GM20431 (cell line): ENCODE measurements around the gene NFATC1.

Experiments used
- in situ Hi-C: fragments of 300-500 bp; cut with MseI, MboI; formaldehyde crosslinking; loops from one replicate; pipeline ENCODE4 v1.15.0; 2020; ENCODE audit warnings: low sequenced_read_pairs; ENCODE audit not compliant: unreplicated experiment

NFATC1 gene

DNA sequence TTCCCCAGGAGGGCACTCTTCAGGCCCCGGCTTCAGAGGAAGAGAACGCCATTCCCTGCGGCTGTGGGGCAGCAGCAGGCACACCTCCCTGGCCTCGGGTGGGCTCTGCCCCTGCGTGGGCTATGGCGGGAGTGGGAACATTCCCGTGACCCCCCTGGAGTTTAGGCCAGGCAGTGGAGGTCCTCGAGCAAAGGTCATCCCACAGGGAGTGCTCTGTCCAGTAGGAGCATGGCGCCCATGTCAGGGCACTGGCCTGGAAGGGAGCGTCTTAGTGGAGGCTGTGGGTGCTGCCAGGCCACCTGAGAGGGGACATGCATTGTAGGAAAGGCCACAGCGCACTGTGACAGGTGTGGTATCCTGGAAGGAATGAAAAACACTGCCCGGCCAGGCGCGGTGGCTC lies 9.2 kb upstream of the NFATC1 start:
- in situ Hi-C loops, result no loop called here

DNA sequence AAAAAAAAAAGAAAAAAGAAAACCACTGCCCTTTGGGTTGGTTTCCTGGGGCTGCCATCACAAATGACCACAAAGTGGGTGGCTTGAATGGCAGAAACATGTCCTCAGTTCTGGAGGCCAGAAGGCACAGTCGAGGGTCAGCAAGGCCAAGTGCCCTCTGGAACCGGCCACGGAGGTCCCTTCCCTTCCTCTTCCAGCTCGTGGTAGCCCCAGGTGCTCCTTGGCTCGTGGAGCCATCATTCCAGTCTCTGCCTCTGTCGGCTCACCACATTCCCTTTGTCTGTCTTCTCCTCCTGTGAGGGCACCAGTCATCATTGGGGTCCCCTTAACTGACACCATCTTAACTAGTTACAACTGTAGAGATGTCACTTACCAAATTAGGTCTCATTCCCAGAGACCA lies 8.5 kb upstream of the NFATC1 start:
- in situ Hi-C loops, result no loop called here

DNA sequence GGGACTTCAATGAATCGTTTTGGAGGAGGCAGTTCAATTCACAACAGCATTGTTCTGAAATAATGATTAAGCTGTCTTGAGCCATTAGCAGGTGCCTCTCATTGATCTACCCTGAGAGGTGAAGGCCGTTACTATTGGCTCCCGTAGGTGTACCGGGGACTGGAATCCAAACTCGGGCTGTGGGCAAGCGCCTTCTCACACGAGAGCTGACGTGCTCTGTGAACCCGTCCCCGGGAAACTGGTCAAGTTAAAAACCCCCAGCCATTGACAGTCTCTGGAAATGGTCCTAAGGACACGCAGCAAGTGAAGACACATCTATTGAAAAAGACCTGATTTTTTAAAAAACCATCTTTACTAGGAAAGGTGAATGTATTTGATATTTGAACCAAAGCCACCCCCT lies 8.1 kb upstream of the NFATC1 start:
- in situ Hi-C loops, result no loop called here

DNA sequence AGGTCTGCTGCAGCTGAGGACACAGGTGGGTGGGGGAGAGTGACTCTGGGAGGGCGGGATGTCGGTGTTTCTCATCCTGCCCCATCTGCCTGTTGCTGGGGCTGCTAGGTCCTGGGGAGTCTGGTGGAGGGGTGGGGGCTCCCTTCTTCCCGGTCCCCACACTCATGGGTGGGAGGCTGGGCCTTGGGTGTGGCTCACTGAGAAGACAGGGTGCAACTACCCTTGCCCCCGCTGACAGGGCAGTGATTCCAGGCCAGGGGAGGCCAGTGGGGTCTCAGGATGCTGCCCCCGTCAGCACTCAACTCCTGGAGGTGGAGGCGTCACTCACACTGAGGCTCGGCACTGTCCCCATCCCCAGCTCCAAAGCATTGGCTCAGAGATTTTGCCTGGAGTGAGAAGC lies 7.7 kb upstream of the NFATC1 start:
- in situ Hi-C loops, result no loop called here

DNA sequence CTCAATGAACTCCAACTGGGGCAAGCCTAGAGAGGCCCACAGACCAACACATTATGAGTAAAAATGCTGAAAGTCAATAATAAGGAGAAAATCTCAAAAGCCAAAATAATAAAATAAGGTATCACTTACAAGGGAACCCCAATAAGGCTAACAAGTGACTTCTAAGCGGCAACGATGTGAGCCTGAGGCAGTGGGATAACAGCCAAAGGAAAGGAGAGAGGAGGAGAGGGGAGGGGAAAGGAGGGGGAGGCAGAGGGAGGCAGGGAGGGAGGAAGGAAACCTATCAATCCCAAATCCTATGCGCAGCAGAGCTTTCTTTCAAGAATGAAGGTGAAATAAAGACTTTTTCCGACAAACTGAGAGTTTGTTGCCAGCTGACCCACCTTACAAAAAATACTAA lies 6.0 kb upstream of the NFATC1 start:
- in situ Hi-C loops, result no loop called here

DNA sequence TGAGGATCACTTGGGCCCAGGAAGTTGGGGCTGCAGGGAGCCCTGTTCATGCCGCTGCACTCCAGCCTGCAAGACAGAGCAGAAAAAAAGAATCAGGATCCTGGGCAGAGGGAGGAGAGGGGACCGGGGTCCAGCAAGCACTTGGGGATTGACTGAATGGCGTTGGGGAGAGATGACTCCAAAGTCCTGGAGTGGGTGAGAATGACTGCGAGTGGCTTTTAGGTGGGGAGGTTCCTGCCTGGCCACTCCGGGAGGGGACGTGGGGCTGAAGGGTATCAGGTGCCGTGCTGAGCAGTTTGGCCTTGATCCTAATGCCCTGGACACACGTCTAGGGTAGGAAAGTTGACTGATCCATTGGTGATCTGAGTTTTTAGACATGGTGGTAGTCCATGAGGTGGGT lies 3.5 kb upstream of the NFATC1 start:
- in situ Hi-C loops, result no loop called here

DNA sequence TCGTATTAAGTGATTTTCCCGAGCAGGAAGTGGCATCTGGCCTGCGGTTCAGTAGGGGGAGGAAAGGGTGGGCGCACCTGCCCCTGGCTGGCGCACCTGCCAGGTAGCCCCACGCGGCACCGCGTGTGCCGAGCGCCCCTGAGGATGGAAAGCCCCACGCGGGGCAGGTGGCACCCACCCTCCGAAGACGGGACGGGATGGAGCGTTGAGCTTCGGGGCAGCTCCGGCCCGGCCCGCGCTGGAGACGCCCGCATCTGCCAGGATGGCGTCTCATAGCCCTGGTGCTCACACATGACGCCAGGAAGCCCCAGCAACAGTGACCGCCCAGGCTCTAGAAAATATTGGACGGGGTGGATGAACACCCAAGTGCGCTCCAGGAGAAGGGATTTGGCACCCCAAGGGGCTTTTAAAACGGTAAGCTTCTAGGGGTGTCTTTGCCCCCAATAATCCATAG lies 2.5 kb upstream of the NFATC1 start:
- in situ Hi-C loops, result no loop called here

DNA sequence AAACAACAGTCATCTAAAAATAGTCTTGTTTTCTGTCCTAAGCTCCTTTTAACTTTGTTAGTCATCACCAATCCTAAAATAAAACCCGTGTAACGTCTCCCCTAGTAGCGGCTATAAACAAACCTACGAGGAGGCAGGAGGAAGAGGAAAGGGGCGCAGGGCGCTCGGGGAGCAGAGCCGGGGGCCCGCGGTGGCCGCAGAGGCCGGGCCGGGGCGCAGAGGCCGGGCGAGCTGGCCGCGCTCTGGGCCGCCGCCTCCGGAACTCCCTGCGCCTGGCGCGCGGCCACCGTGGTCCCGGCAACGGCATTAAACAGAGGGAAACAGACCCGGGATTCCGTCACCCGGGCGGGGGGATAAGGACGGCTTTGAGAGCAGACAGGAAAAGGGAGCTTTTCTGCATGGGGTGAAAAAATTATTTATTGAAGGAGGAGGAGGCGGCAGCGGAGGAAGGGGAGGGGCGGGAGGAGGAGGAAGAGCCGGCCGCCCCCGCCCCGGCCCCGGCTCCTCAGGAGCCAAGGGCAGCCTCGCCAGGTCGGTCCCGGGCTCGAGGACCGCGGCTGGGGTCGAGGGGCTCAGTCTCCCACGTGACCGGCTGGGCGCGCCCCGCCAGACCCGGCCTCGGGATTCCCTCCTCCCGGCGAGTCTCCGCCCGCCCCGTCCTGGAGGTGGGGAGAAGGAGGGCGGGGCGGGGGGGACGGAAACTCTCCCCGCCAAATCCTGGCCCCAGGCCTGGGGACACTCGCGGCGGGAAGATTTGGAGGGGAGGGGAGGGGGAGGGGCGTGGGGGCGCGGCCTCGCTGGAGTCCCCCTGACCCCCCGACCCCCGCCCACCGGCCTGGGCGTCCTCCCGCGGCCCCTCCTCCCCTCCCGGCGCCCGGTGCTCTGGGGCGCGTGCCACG lies 1.8 kb upstream of the NFATC1 start:
- in situ Hi-C loops, result no loop called here

DNA sequence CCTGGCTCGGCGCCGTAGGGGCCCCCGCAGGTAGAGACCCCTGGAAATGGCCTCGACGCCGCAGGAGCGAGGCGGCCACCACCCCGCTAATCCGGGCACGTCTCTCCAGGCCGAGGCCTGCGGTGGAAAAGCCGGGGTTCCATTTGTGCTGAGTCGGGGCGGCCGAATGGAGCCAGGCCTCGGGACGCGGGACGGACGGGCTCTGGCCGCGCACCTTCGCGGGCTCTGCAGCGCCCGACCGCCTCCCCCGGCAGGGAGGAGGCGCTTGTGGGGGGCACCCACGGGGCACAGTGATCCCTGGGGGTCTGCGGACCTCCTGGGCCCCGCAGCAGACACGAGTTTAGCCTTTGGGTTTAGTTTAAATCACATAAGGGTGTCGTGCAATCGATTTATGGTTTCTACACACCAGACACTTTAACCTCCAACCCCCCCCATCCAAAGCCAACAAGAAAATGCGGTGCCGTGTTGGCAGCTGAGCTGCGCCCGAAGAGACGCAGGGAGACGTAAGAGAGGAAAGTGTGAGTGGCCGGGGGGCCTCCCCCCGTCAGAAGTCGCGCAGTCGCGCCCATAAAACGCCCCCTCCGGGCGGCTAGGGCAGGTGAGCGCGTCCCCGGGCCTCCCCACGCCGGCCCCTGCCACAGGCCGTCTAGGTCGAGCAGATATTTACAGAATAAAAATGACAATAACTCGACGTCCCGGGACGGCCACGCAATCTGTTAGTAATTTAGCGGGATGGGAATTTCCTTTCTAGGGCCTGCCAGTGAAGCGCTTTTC lies 1.0 kb upstream of the NFATC1 start:
- in situ Hi-C loops, result no loop called here

DNA sequence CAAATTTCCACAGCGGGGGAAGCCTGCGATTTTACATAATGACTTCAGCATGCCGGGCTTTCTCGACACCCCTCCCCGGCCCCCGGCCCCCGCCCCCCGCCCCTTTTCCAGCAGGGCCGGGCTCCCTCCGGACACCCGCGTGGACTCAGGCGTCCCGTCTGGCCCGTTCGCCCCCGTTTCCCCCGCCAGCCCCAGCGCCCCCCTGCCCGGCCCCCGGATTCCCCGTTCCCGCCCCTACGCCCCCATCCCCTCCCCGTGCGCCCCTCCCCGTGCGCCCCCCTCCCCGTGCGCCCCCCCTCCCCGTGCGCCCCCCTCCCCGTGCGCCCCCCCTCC lies 456 bp upstream of the NFATC1 start:
- in situ Hi-C loops, result no loop called here

DNA sequence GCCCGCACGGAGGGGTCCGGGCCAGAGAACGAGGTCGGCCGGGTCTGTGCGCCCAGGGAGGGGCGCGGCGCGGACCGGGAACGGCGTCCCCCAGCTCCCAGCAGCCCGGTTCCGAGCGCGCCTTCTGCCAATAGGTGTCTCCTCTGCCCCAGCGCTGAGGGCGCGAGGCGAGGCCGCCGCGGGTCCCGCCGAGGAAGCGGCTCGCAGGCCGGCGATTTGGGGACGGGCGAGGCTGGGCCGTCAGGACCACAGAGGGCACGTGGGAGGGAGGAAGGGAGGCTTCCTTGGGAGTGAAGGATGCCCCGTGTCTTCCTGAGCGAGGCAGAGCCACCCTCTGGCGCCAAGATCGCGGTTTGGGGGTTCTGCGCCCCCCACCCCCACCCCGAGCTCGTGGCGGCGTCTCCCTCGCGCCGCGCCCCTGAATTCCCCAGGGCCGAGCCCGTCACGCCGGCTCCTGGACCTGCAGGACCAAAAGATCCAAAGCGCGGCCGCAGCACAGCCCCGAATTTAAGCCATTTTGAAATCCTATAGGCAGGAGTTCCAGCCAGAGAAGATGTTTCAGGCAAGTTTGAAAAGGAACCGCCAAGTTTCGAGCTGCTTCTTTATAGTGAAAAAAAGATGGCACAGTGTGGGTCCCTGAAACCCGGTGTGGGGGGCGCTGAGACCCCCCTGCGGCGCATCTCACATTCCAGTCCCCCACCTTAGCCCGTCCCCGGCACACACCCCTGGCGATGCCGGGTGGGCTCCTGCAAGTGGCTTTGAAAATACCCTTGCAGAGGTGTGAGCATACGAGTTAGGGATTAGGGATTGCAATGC lies 909 bp downstream of the NFATC1 start:
- in situ Hi-C loops, result no loop called here

DNA sequence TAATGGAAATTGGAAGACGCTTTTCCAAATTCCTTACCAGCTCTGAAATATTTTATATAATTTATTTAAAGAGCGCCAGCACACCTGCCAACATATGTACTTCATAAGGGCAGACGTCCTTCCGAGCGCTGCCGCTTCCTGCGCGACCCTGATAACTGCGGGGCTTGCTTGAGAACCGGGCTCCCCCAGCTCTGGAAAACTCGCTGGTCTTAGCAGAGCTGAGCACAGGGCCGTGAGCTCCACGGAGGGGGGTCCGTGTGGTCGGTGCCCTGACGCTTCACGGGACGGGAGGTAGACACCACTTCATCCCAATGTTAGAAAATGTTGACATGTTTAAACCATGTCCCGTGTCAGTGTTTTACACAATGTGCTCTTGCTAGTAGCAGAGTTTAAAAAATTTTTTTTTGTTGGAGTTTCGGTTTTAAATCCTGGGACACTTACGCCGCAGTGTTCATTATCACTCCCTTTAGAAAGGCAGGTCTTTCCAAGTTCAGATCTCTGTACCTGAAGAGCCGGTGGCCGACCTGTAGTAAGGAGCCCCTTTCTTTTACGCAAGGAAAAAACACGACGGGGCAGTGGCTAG lies 1.6 kb downstream of the NFATC1 start:
- in situ Hi-C loops, result no loop called here

DNA sequence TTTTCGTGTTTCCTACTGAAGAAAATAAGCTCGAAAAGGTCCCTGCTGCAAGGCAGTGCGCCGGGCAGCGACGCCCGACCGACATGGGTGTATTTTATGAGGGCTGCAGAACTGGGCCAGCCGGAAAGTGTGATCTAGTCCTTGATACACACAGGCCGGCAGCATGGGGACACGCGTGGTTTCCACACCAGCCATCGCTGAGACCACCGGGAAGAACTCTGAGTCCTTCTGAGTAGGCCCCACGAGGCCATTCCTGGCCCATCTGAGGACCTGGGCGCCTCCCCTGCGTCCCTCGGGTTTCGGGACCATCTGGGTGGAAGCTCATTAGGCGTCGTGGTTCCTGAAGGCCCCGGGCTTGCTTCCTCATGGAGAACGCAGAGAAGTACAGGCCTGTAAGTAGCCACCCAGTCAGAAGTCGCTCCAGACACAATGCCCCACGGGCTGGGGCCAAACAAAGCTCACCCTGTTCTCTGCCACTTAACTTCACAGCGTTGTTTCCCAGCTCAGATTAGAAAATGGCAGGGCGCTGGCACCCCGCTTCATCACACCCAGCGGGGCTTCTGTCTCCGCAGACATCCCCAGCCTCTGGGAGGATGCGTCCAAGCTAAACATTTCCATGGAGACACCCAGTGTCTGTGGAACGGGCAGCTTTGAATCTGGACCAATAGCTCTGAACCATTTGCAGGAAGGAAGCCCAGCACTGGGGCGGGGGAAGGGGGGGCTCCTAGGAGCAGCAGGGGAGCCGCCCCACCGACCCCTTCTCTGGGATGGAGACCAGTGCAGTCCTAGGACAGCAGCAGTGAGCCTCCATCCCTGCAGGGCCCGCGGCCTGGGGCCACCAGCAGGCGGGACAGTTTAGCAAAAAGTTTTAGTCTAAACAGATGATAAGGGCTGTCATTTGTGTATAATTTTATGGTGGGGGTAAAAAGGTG lies 2.4 kb downstream of the NFATC1 start:
- in situ Hi-C loops, result no loop called here

DNA sequence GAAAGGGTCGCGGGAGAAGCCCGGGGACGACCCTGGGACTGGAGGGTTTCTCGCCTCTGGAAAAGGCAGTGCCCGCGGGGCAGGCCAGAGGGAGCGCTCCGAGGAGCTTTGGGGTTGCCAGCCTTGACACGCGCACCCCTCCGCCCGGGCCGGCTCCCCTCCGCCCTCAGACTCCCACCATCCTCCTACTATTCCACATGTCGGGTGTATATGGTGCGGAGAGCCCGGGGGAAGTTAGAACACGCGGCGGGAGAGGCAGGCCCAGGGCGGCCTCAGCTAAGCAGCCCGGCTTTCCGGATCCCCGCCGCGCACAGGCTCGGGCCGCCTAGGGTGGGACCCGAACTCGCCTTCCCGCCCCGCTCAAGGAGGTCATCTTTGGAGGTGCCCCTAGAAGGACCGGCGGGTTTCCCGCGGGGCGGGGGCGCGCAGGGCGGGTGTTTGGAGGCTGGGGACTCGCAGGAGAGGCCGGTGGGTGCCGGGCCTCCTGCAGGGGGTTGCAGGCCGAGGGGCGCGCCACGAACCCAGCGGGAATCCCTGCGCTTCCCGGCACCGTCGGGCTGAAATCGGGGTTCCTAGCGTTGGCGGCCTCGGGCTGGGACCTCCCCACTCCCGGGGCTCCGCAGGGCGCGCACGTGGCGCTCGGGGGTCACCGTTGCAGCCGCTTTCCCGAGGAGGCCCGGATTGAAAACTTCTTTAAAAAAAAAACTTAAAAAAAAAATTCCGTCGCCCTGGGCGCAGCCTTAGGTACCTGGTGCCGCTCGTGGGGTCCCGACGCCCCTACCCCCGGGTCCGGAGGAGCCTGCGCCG lies 3.7 kb downstream of the NFATC1 start:
- in situ Hi-C loops, result no loop called here

DNA sequence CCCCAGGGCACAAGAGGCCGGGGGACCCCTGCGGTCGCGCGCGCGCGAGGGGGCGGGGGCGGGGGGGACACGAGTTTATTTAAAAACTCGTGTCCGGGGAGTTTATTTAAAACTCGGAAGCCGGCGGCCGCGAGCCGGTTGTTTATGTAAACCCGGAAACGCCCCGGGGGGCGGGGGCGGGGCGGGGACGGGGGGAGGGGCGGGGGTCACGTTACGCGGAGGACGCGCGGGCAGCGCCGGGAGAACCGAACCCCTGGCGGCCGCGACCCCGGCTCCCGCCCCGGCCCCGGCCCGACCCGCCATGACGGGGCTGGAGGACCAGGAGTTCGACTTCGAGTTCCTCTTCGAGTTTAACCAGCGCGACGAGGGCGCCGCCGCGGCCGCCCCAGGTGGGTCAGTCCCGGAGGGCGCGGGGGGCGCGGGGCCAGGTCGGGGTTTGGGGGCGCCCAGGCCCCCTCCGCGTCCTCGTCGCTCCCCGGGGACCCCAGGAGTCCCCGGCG lies 4.4 kb downstream of the NFATC1 start:
- in situ Hi-C loops, result no loop called here

DNA sequence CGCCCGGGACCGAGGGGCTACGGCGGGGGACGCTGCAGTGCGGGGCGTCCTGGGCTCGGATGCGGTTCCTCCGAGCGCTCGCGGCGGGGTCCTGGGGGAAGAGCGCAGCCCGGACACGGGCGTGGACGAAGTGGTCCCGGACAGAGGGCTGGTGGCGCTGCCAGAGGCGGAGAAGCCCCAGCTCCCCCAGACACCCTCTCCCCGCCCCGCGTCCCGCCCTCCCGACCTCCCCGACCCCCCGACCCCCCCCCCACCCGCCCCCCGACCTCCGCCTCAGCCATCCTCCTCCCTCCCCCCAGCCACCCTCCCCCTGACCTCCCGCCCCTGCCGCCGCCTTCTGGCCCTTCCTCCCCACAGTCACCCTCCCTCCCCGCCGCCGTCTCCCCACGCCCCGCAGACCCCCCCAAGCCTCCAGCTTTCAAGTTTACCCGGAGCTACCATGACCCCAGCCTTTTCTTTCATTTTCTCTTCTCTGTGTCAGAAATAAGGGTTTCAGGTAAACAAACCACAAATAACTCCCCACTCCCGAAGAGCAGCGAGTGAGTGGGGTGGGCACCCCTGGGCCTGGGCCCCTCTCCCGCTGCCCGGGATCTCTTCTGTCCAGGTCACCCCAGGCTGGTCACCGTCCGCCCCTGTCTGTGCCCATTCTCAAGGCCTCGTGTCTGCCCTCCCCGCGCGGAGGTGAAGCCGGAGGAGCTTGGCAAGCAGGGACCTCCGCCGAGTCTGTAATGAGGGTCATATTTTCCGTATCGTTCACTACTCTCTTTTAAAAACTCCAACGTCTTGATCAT lies 5.1 kb downstream of the NFATC1 start:
- in situ Hi-C loops, result no loop called here

DNA sequence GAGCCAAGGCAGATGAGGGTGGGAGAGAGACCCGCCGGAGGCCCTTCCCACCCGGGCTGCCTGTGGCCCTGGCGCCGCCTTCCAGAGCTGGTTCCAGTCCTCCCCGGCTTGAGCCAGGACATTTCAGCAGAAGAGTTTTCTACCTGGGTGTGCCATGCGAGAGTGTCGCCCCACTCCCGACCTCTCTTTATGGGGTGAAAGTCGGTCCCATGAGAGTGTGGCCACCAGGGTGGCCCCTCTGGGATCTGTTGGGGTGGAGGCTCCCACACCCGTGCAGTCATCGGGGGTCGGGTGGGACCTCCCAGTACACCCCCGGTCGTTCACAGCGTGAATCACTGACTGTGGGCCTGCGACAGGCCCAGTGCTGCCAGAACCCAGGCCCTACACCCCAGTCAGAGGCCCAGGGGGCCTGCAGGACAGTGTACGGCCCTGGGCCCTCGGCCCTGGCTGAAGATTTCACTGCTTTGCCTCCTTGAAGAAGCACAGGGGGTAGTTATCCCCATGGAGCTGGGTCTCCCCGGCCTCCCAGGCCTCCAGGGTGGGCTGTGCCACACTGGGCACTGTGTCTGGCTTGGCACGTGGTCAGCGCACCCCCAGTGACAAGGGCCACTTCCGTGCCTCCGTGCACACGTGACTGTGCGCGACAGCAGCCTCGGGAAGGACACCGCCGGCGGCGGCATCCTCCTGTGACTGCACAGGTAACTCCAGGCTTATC lies 5.9 kb downstream of the NFATC1 start:
- in situ Hi-C loops, result no loop called here
